Central memory CD4-positive, alpha-beta T cell (primary cell): ENCODE measurements around the gene NRL.

Experiments used
- DNase-seq: peaks from one replicate; pipeline ENCODE4 v3.0.0; 2022

NRL gene

GRCh38 chr14:24064856-24065255, 49.9 kb downstream of the NRL start:
- no peak for DNase-seq

GRCh38 chr14:24064091-24064795, 50.5 kb downstream of the NRL start:
- no peak for DNase-seq

DNA sequence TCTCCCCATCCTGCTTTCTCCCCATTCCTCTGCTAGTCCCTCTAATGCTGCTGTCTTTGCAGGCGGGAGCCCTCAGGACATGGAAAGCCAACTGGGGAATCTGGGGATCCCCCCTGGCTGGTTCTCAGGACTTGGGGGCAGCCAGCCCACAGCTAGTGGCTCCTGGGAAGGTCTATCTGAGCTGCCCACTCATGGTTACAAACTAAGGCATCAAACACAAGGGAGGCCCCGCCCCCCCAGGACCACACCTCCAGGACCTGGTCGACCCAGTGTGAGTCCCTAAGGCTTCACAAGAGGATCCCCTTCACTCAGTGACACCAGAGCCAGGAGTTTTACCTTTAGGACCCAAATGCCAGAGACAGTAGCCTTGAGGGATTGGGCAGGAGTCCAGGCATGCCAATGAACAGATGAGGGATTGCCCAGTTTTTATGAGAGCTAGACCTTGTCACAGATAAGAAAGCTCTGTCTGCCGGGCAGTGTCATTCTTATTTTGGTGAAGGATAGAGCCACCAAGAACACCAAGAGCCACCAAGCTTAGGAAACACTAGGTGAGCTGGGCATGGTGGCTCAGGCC, 51.4 kb downstream of the NRL start:
- DNase-seq: no peak

DNA sequence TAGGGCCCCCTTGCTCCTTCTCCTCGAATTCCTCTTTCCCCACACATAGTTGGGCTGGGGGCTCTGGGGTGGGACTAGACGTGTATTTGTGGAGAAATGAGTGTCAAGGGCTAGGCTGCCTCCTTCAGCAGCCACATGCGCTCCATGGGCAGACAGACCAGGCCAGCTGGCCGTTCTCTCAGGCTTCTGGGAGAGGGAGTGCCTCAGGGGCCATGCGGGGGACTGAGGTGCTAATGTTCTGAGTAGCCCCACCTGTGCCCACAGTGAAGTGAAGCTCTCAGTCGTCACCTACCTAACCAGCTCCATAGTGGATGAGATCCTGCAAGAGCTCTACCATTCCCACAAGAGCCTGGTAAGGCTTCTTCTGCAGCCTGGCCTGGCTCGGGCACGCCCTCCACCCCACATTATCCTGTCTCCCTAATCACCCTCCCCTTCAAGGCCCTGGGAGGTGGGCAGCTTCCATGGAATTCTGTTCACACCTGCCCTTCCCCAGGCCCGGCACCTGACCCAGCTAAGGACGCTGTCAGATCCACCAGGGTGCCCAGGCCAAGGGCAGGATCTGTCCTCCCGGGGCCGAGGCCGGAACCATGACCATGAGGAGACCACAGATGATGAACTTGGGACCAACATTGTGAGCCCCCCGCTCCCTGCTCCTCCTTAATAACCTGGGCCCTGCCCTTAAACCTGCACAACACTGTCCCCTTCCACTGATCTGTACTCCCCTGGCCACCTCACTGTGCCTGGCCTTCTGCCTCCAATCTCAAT, 52.4 kb downstream of the NRL start:
- no peak for DNase-seq

- no peak for DNase-seq
These were observed 53.5 kb downstream of the NRL start for GRCh38 chr14:24060984-24061913.

DNA sequence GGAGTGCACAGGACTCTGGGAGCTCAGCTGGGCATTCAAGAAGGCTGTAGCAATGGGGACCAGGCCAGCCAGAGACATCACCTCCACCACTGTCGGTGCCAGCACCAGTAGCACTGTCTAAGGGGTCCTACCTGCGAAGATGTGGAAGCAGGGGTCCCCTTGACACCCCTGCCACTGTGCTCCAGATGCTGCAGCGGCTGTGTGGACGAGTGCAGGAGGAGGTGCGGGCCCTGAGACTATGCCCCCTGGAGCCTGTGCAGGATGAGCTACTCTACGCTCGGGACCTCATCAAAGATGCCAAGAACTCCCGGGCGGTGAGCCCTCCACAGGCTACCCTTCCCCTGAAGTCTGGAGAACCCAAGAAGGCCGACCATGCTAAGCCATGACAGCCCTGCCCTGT, 54.3 kb downstream of the NRL start:
- DNase-seq: no peak

DNA sequence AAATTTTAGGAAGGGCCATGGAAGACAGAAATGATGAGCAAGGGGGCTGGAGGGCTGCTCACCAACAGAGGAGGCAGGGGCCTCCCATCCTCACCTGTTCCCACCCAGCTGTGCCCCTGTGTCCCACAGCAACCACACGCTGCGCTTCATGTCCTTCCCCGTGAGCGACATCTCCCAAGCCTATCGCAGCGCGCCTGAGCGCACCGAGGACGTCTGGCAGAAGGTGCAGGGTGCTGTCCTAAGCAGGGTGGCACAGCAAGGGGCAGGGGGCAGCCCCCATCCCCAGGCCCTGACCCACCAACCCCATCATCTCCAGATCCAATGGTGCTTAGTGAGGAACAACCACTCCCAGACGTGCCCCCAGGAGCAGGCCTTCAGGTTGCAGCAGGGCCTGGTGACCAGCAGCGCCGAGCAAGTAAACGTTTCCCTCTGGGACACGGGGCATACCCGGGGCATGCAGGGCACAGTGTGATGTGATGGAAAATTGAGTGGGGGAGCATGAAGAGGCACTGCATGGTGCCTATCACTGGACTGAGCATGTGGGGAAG, 54.8 kb downstream of the NRL start:
- DNase-seq: no peak

- no peak for DNase-seq
These were observed 55.7 kb downstream of the NRL start for GRCh38 chr14:24058951-24059475.

DNA sequence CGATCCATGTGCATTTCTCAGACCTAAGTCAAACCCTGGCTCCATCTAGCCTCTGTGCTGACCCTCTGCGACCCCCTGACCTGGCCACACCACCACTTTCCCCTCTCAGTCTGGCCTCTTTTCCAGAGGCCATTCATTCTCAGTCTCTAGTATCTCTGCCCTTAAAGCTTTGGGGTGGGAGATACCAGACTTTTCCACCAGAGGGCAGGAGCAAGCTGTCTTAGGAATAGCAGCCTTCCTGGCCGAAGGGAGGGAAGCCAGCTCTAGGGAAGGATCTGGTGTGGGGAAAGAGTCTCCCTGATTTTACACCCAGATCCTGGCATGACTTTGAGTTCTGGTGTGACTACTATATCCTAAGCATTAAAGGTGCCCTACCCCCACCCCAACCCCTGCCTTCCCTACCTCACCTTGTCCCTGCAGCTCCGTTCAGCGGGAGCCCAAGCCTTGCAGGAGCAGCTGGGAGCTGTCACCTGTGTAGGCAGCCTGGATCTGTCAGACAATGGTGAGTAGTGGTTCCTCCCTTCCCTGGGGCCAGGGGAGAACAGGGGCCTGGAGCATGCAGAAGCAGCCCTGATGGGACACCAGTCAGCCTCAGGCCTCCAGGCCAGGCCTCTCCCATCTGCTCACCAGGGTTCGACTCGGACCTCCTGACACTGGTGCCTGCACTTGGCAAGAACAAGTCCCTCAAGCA, 56.3 kb downstream of the NRL start:
- DNase-seq: peak; percentile 39

DNA sequence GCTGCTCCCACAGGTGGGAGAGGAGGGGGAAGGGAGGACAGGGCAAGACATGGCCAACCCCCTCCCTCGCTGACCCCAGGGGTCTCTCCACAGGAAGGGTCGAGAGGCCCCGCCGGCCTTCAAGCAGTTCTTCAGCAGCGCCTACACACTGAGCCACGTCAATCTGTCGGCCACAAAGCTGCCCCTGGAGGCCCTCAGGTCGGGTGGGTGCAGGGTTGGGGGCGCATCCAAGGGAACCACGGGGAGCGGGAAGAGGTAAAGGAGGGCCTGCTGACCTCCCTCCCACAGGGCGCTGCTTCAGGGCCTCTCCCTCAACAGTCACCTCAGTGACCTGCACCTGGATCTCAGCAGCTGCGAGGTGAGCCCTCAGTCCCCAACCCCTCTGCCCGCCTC, 56.9 kb downstream of the NRL start:
- DNase-seq: no peak

DNA sequence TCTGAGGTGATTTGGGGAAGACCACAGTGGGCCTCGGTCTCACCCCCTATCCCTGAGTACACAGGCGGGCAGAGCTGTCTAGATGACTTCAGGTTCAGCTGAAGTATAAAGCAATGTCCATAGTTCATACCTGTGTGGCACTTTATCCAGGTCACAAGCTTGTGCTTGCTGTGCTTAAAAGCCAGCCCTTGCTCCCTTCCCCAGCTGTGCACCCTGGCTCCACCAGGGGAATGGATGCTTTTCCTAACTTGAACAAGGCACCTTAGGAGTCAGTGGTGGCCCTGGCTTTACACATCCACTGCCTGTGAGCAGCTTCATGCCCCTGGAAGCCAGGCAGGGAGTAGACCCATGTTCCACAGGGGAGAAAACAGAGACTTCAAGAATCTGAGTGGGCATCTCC, 57.5 kb downstream of the NRL start:
- DNase-seq: no peak

DNA sequence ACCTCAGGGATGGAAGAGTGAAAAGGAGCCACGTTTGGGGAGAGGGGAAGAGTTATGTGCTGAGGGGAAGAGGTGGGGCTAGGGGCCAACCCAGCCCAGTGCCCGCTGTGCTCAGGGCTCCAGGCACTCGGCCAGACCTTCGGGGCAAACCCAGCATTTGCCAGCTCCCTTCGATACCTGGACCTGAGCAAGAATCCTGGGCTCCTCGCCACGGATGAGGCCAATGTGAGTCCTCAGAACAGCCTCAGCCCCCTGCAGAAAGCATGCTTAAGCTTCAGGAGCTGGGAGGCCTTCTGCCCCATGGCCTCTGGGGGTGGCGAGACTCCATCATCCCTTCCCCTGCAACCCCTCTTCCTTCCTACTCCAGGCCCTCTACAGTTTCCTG, 58.0 kb downstream of the NRL start:
- DNase-seq: no peak

- no peak for DNase-seq
These were observed 58.6 kb downstream of the NRL start for GRCh38 chr14:24055971-24056799.

DNA sequence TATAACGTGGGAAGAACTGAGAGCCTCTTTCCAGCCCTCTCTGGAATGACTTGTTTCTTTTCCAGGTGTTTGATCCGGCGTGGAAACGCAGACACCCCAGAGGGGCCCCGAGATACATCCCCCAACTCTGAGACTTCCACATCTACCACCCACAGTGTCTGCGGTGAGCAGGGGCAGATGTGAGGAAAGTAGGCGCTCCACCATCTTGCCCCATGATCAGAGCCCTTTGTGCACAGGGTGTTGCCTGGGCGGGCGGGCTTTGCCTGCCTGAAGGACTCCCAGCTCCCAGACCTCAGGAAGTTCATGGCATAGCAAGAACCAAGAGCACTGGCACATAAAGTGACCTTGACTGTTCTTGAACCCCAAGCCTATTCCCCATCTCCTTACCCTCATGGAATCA, 60.1 kb downstream of the NRL start:
- no peak for DNase-seq

DNA sequence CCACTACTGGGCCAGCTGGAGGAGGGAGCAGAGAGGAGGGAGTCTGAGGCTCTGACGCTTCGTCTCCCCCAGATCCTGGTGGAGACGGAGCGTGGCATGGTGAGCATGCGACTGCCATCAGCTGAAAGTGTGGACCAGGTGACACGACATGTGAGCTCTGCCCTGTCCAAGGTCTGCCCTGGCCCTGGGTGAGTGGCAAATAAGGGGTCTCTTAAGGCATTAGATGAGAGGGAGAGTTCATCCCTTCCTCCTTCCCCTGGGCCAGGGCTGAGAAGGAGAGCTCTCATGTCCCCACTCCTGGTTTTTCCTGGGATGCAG, 60.5 kb downstream of the NRL start:
- DNase-seq: no peak

DNA sequence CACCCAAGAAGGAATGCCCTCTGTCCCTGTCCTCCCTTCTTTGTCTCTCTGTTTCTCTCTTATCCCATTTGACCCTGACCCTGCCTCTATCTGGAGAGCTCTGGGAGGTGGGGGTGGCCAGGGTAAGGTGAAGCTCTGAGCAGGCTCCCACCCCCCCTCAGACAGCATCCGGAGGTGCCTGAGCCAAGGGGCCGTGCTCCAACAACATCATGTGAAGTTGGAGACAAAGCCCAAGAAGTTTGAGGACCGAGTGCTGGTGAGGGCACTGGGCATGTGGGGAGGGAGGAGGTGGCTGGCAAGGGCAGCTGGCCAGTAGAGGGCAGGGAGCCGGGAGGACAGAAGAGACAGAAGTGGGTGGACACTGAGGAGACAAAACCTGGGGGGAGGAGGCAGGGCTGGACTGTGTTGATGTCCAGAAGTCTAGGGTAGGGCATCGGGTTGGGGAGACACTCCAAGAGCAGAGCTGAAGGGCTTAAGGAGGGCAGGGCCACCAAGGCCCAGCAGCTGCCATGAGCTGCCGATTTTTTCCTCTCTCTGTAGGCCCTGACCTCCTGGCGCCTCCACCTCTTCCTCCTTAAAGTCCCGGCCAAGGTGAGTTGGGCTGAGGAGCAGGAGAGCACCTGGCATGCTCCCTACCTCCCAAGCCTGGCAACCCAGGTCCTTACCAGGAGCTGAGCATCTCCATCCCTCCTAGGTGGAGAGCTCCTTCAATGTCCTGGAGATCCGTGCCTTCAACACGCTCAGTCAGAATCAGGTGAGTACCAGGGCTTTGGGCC, 61.0 kb downstream of the NRL start:
- DNase-seq: no peak

GRCh38 chr14:24052656-24053547, 61.8 kb downstream of the NRL start:
- DNase-seq: no peak

DNA sequence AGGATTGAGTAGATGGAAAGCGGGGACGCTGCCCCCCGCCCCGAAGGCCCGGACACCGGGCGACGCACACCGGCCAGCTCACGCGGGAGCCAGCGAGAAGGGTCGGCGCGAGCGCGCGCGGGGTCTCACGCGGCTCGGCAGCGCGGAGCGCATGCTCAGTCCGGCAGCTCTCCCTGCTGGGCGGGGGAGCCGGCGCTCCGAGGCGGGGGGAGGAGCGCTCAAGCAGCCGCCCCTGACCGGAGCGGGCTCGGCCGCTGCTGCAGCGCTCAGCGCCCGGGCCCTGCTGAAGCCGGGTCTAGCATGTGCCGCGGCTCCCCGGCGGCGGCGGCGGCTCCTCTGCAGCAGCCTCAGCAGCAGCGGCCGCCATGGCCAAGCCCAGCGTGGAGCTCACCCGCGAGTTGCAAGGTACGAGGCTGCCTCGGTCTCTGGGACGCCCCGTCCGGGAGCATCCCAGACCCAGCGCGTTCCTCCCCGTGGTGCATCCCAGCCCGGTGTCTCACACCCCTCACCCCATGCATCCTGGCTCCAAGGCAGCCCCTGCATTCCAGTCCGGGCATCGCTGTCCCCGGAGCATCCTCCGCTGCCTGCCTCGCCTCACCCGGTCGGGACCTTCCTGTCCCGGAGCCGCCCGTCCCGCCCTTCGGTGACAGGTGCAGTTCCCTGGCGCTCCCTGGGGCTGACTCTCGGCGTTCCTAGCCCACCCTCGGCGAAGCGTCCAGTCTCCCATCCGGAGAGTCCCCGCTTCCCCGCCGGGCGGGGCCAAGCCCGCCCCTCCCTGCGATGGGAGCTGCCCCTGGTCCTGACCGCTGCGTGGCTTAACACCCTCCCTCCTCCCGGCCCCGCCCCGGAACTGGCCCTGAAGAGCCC, 62.7 kb downstream of the NRL start, which contains the start of gene CARMIL3:
CARMIL3 (plus strand) TSS at position 221 of the 867 bp plus-strand sequence; CDS start at position 366, 145 bp downstream.
- DNase-seq: peak; percentile 41
